Pulmonary artery endothelial cell (primary cell): ENCODE measurements around the gene HLA-DQA1. TPM values are rescaled to one million over a fixed set of nuclear protein-coding genes. Genes with fewer than 3 reads are reported as not detected.

Source experiments
- total RNA-seq: library from RNA; depleted of rRNA; stranded (reverse); fragments of >200 nt; gene quantifications from 2 replicates; pipeline ENCODE4 v1.2.3, GENCODE V29; 2014

HLA-DQA1 gene
- total RNA-seq, 1 donor from 2014 or later = not detected

Other genes with a start within 250 kb of the HLA-DQA1 start
- gene BTNL2, start 230.2 kb upstream of the HLA-DQA1 start, total RNA-seq = not detected in 2 replicates
- not detected in 2 replicates for gene HLA-DRA, start 197.5 kb upstream of the HLA-DQA1 start, total RNA-seq
- not detected in 2 replicates for gene HLA-DRB5, start 107.1 kb upstream of the HLA-DQA1 start, total RNA-seq
- not detected in 2 replicates for gene HLA-DRB1, start 47.6 kb upstream of the HLA-DQA1 start, total RNA-seq
- gene HLA-DQB1, start 29.3 kb downstream of the HLA-DQA1 start, total RNA-seq = not detected in 2 replicates
- gene HLA-DQA2, start 104.0 kb downstream of the HLA-DQA1 start, total RNA-seq = not detected in 2 replicates
- not detected in 2 replicates for gene HLA-DQB2, start 126.1 kb downstream of the HLA-DQA1 start, total RNA-seq
- gene HLA-DOB, start 179.6 kb downstream of the HLA-DQA1 start, total RNA-seq = 0.49 TPM in 1 of 2 replicates, not detected in the other
- gene TAP2, start 201.3 kb downstream of the HLA-DQA1 start, total RNA-seq = 35.9 and 45.6 TPM in 2 replicates
- 83.1 and 93.6 TPM in 2 replicates for gene PSMB8, start 206.6 kb downstream of the HLA-DQA1 start, total RNA-seq
- 43.2 and 70.8 TPM in 2 replicates for gene TAP1, start 216.3 kb downstream of the HLA-DQA1 start, total RNA-seq
- 28.0 and 53.5 TPM in 2 replicates for gene PSMB9, start 216.8 kb downstream of the HLA-DQA1 start, total RNA-seq